ENCODE measurements around the gene PUM2.
"Not testable (repeated sequence)": the region's sequence is repeated elsewhere in the genome, so short reads cannot be mapped to it uniquely, and the experiment has no call there.

The PUM2 gene

GRCh38 chr2:20350753-20351554 lies at the start of gene PUM2:
Gene PUM2 (minus strand): TSS chr2:20350844. CDS start chr2:20327360, 23,484 bp downstream.
- peak within 1 kb of the TSS; percentile 74 to 91 (median 87) for H3K4me3 ChIP-seq
- peak within 1 kb of the TSS; percentile 87 to 99 (median 97) for H3K27ac ChIP-seq

GRCh38 chr2:20400306-20400705 lies 49.7 kb upstream of the PUM2 start:
- Histone ChIP-seq H3K4me3 (no peak overlapping the region), H3K27ac (no peak overlapping the region)

GRCh38 chr2:20398956-20399567 lies 48.4 kb upstream of the PUM2 start:
- H3K27ac ChIP-seq: no peak overlapping the region
- no peak overlapping the region for H3K4me3 ChIP-seq

- no peak overlapping the region for H3K4me3 ChIP-seq
- no peak overlapping the region for H3K27ac ChIP-seq
These were observed 47.3 kb upstream of the PUM2 start for GRCh38 chr2:20397811-20398447.

- no peak overlapping the region for H3K27ac ChIP-seq
- no peak overlapping the region for H3K4me3 ChIP-seq
These were observed 45.8 kb upstream of the PUM2 start for GRCh38 chr2:20396356-20397000.

- no peak overlapping the region for H3K27ac ChIP-seq
- no peak overlapping the region for H3K4me3 ChIP-seq
These were observed 43.3 kb upstream of the PUM2 start for GRCh38 chr2:20393986-20394385.

- Histone ChIP-seq H3K27ac (no peak overlapping the region), H3K4me3 (no peak overlapping the region)
These were observed 41.5 kb upstream of the PUM2 start for GRCh38 chr2:20391951-20392699.

GRCh38 chr2:20390524-20391123 lies 40.0 kb upstream of the PUM2 start:
- H3K27ac ChIP-seq: no peak overlapping the region
- H3K4me3 ChIP-seq: no peak overlapping the region

- Histone ChIP-seq H3K4me3 (no peak overlapping the region), H3K27ac (no peak overlapping the region)
These were observed 34.3 kb upstream of the PUM2 start for GRCh38 chr2:20384953-20385352.

- no peak overlapping the region for H3K27ac ChIP-seq
- H3K4me3 ChIP-seq: no peak overlapping the region
These were observed 32.5 kb upstream of the PUM2 start for GRCh38 chr2:20382965-20383810.

- H3K4me3 ChIP-seq: no peak overlapping the region
- H3K27ac ChIP-seq: no peak overlapping the region
These were observed 30.8 kb upstream of the PUM2 start for GRCh38 chr2:20381457-20381856.

GRCh38 chr2:20378891-20379519 lies 28.4 kb upstream of the PUM2 start:
- Histone ChIP-seq H3K4me3 (no peak overlapping the region), H3K27ac (no peak overlapping the region)

- no peak overlapping the region for H3K27ac ChIP-seq
- no peak overlapping the region for H3K4me3 ChIP-seq
These were observed 27.7 kb upstream of the PUM2 start for GRCh38 chr2:20378341-20378740.

- Histone ChIP-seq H3K4me3 (no peak overlapping the region), H3K27ac (no peak overlapping the region)
These were observed 27.1 kb upstream of the PUM2 start for GRCh38 chr2:20377741-20378140.

- H3K4me3 ChIP-seq, H3K27ac ChIP-seq: not testable (repeated sequence)
These were observed 24.3 kb upstream of the PUM2 start for GRCh38 chr2:20374982-20375381.

GRCh38 chr2:20372896-20373640 lies 22.4 kb upstream of the PUM2 start:
- no peak overlapping the region for H3K4me3 ChIP-seq

GRCh38 chr2:20371323-20372025 lies 20.8 kb upstream of the PUM2 start:
- Histone ChIP-seq H3K4me3 (no peak overlapping the region), H3K27ac (peak overlapping the region in 2 of 21 experiments; percentile 2 to 42)

More at GRCh38 chr2:20372896-20373640, 22.4 kb upstream of the PUM2 start:
- H3K27ac ChIP-seq: no peak overlapping the region
